Loucy (cell line): ENCODE results near the gene ITCH.
"Not testable (repeated sequence)": the region's sequence is repeated elsewhere in the genome, so short reads cannot be mapped to it uniquely, and the experiment has no call there.

Experiments used
- H2AFZ ChIP-seq: fragments of 200-600 bp; sonication (generic); 2 replicates; pipeline ENCODE4 v1.6.0; 2016; ENCODE audit warnings: antibody characterized with exemption, mild to moderate bottlenecking, low read length, moderate library complexity
- H3F3A ChIP-seq: fragments of 200-600 bp; 2 replicates; pipeline ENCODE4 v1.6.0; 2016; ENCODE audit warnings: antibody characterized with exemption, low read depth, mild to moderate bottlenecking
- H3K27me3 ChIP-seq: fragments of 200-600 bp; sonication (generic); 2 replicates; pipeline ENCODE4 v1.6.1; 2014; ENCODE audit warnings: low read length, mild to moderate bottlenecking; ENCODE audit not compliant: insufficient read depth, poor library complexity, severe bottlenecking
- H3K36me3 ChIP-seq: fragments of 200-600 bp; sonication (generic); 2 replicates; pipeline ENCODE4 v1.6.1; 2016; ENCODE audit warnings: low read length; ENCODE audit not compliant: insufficient read depth
- H3K4me1 ChIP-seq: fragments of 200-600 bp; sonication (generic); 2 replicates; pipeline ENCODE4 v1.5.1; 2014; ENCODE audit warnings: low read length, mild to moderate bottlenecking; ENCODE audit not compliant: insufficient read depth, poor library complexity, severe bottlenecking
- H3K4me2 ChIP-seq: fragments of 200-600 bp; sonication (generic); 2 replicates; pipeline ENCODE4 v1.6.0; 2014; ENCODE audit warnings: antibody characterized with exemption, low read length, low read depth, mild to moderate bottlenecking; ENCODE audit not compliant: poor library complexity, severe bottlenecking
- H3K4me3 ChIP-seq: fragments of 200-600 bp; sonication (generic); 2 replicates; pipeline ENCODE4 v1.5.1; 2014; ENCODE audit warnings: low read length, mild to moderate bottlenecking, mixed read lengths; ENCODE audit not compliant: poor library complexity, severe bottlenecking
- H3K79me2 ChIP-seq: fragments of 200-600 bp; sonication (generic); 2 replicates; pipeline ENCODE4 v1.6.1; 2014; ENCODE audit warnings: low read length; ENCODE audit not compliant: insufficient read depth
- H3K9ac ChIP-seq: fragments of 200-600 bp; sonication (generic); 2 replicates; pipeline ENCODE4 v1.6.0; 2014; ENCODE audit warnings: mild to moderate bottlenecking, low read depth, low read length, moderate library complexity; ENCODE audit not compliant: poor library complexity, severe bottlenecking
- H3K9me2 ChIP-seq: fragments of 200-600 bp; sonication (generic); replicated peaks from 2 replicates; pipeline ENCODE4 v1.6.1; 2016; ENCODE audit warnings: low read depth, low read length, mixed read lengths
- H3K9me3 ChIP-seq: fragments of 200-600 bp; sonication (generic); 2 replicates; pipeline ENCODE4 v1.6.1; 2014; ENCODE audit warnings: mild to moderate bottlenecking, antibody characterized with exemption, low read length, low read depth; ENCODE audit not compliant: insufficient read depth
- H4K20me1 ChIP-seq: fragments of 200-600 bp; sonication (generic); 2 replicates; pipeline ENCODE4 v1.6.0; 2014; ENCODE audit warnings: antibody characterized with exemption, low read length, mild to moderate bottlenecking; ENCODE audit not compliant: insufficient read depth, poor library complexity, severe bottlenecking
- CTCF ChIP-seq: fragments of 200-600 bp; sonication (generic); conservative IDR thresholded peaks from 2 replicates; pipeline ENCODE4 v1.5.1; 2014; ENCODE audit warnings: mild to moderate bottlenecking, antibody characterized with exemption, low read length
- EZH2phosphoT487 ChIP-seq: fragments of 200-600 bp; IDR thresholded peaks from 2 replicates; pipeline ENCODE4 v1.6.1; 2018; ENCODE audit warnings: antibody characterized with exemption, mild to moderate bottlenecking, moderate library complexity, borderline replicate concordance

ITCH gene

GRCh38 chr20:34365765-34366213 lies 2.7 kb downstream of the ITCH start:
- Histone ChIP-seq H2AFZ (no peak overlapping the region), H4K20me1 (peaks cover 55% of the 10 kb centered on the region), H3K9me3 (no peaks in the 10 kb centered on the region), H3K79me2 (peaks cover 68% of the 10 kb centered on the region), H3K9me2 (no peaks in the 10 kb centered on the region), H3F3A (no peaks in the 10 kb centered on the region), H3K4me2 (peak overlapping the region; percentile 70), H3K4me1 (peaks cover 44% of the 10 kb centered on the region), H3K9ac (no peak overlapping the region), H3K27me3 (no peaks in the 10 kb centered on the region), H3K36me3 (peaks cover 17% of the 10 kb centered on the region; the same call in 1 of the 2 replicates), H3K4me3 (peak overlapping the region; percentile 43)
- TF ChIP-seq EZH2phosphoT487 (no peak), CTCF (no peak)

- peaks cover 71% of the 10 kb centered on the region for H3K79me2 ChIP-seq
- H3F3A ChIP-seq: no peaks in the 10 kb centered on the region
- peaks cover 20% of the 10 kb centered on the region; the same call in 1 of the 2 replicates for H3K36me3 ChIP-seq
- H4K20me1 ChIP-seq: peaks cover 55% of the 10 kb centered on the region
- peak overlapping the region; percentile 70 for H3K4me2 ChIP-seq
- no peaks in the 10 kb centered on the region for H3K9me2 ChIP-seq
- H2AFZ ChIP-seq: no peak overlapping the region
- H3K4me1 ChIP-seq: peaks cover 44% of the 10 kb centered on the region
- H3K9ac ChIP-seq: no peak overlapping the region
- peak overlapping the region; percentile 17 for H3K4me3 ChIP-seq
- H3K9me3 ChIP-seq: no peaks in the 10 kb centered on the region
- TF ChIP-seq CTCF: no peak
- no peak for TF ChIP-seq EZH2phosphoT487
- H3K27me3 ChIP-seq: no peaks in the 10 kb centered on the region
Measured at GRCh38 chr20:34367155-34367554, 4.1 kb downstream of the ITCH start.

DNA sequence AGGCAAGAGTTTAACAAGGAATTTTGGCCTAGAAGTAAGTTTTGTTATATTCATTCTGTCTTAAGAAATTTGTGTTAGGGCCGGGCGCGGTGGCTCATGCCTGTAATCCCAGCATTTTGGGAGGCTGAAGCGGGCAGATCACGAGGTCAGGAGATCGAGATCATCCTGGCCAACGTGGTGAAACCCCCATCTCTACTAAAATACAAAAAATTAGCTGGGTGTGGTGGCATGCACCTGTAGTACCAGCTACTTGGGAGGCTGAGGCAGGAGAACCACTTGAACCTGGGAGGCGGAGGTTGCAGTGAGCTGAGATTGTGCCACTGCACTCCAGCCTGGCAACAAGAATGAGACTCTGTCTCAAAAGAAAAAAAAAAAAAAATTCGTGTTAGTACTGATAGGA lies 4.8 kb downstream of the ITCH start:
- Histone ChIP-seq H3K79me2 (peaks cover 75% of the 10 kb centered on the region), H3K36me3 (peaks cover 20% of the 10 kb centered on the region; the same call in 1 of the 2 replicates), H4K20me1 (peaks cover 58% of the 10 kb centered on the region)

DNA sequence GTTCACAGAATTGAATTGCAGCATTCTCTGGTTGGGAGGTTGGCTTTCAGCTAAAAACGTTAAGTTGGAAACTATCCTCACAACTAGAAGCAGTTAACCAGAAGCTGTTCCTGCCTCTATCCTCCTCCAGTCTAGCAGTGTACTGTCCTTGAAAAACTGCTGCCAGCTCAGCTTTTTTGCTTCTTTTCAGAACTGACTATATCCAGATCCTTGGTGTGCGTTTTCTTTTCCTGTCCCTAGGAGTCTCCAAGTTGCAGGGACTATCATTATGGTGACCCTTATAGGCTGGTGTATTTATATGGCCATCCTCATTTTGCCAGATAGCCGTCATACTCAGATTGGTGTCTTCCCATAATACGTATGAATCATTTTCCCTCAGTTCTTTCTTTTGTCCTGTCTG lies 5.5 kb downstream of the ITCH start:
- Histone ChIP-seq H3K27me3 (no peaks in the 10 kb centered on the region), H3K4me1 (peaks cover 39% of the 10 kb centered on the region), H3K79me2 (peaks cover 76% of the 10 kb centered on the region), H3K4me3 (no peak overlapping the region), H4K20me1 (peaks cover 64% of the 10 kb centered on the region), H3F3A (no peaks in the 10 kb centered on the region), H3K9me3 (no peaks in the 10 kb centered on the region), H3K4me2 (peak overlapping the region; percentile 70), H3K9me2 (no peaks in the 10 kb centered on the region), H3K36me3 (peaks cover 20% of the 10 kb centered on the region; the same call in 1 of the 2 replicates), H3K9ac (no peak overlapping the region), H2AFZ (no peak overlapping the region)
- TF ChIP-seq CTCF: no peak
- TF ChIP-seq EZH2phosphoT487: no peak

More for the DNA sequence above, 4.8 kb downstream of the ITCH start:
- H3K9me2 ChIP-seq, H3F3A ChIP-seq, H3K9me3 ChIP-seq, H3K9ac ChIP-seq, H3K4me3 ChIP-seq, H2AFZ ChIP-seq, H3K27me3 ChIP-seq: not testable (repeated sequence)
- H3K4me1 ChIP-seq: peaks cover 40% of the 10 kb centered on the region
- peak overlapping the region; percentile 70 for H3K4me2 ChIP-seq
